Loucy (cell line): ENCODE results near the gene ARL8B.

Source experiments
- EZH2phosphoT487 ChIP-seq: fragments of 200-600 bp; IDR thresholded peaks from 2 replicates; pipeline ENCODE4 v1.6.1; 2018; ENCODE audit warnings: antibody characterized with exemption, mild to moderate bottlenecking, moderate library complexity, borderline replicate concordance
- TF ChIP-seq, protein P1 (sequence below): fragments of 200-600 bp; sonication (generic); conservative IDR thresholded peaks from 2 replicates; pipeline ENCODE4 v1.5.1; 2014; ENCODE audit warnings: mild to moderate bottlenecking, antibody characterized with exemption, low read length

- TF ChIP-seq, protein P1, sequence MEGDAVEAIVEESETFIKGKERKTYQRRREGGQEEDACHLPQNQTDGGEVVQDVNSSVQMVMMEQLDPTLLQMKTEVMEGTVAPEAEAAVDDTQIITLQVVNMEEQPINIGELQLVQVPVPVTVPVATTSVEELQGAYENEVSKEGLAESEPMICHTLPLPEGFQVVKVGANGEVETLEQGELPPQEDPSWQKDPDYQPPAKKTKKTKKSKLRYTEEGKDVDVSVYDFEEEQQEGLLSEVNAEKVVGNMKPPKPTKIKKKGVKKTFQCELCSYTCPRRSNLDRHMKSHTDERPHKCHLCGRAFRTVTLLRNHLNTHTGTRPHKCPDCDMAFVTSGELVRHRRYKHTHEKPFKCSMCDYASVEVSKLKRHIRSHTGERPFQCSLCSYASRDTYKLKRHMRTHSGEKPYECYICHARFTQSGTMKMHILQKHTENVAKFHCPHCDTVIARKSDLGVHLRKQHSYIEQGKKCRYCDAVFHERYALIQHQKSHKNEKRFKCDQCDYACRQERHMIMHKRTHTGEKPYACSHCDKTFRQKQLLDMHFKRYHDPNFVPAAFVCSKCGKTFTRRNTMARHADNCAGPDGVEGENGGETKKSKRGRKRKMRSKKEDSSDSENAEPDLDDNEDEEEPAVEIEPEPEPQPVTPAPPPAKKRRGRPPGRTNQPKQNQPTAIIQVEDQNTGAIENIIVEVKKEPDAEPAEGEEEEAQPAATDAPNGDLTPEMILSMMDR = no peak
- TF ChIP-seq EZH2phosphoT487 = no peak
Observed at GRCh38 chr3:5080779-5081550, 41.1 kb upstream of the ARL8B start.
